WTC11 (cell line): ENCODE measurements around the gene KIF2A. TPM values are rescaled to one million over a fixed set of nuclear protein-coding genes. Genes with fewer than 3 reads are reported as not detected.
A peak's percentile ranks its signal among the peaks of the same experiment; 100 is the strongest.

Experiments used
- ATAC-seq: fragments of 200-7000 bp; cut with Tn5 transposase; 2 replicates; pipeline ENCODE4 v1.10.0; 2021; ENCODE audit warnings: mild to moderate bottlenecking, moderate library complexity
- CTCF ChIA-PET: fragments of 300-600 bp; sonication (Branson Sonifier 250); formaldehyde crosslinking; loops from one replicate; lab custom pipeline; 2021; ENCODE audit warnings: antibody characterized with exemption; lab: Charles Lee
- POLR2A ChIA-PET: fragments of 350-600 bp; sonication (Branson Sonifier 250); formaldehyde crosslinking; loops from one replicate; lab custom pipeline; 2021; ENCODE audit warnings: antibody characterized with exemption; lab: Charles Lee
- DNase-seq: peaks from one replicate; pipeline ENCODE4 v3.0.0; 2021; ENCODE audit warnings: low spot score
- H3K27ac Mint-ChIP-seq: 2 replicates; pipeline ENCODE4 v1.8.0; 2021; ENCODE audit warnings: mixed read lengths
- H3K27me3 Mint-ChIP-seq: 2 replicates; pipeline ENCODE4 v1.8.0; 2021; ENCODE audit warnings: low read depth, mild to moderate bottlenecking, moderate library complexity, mixed read lengths
- H3K36me3 Mint-ChIP-seq: 2 replicates; pipeline ENCODE4 v1.8.0; 2021; ENCODE audit warnings: mixed read lengths
- H3K4me1 Mint-ChIP-seq: 2 replicates; pipeline ENCODE4 v1.8.0; 2022; ENCODE audit warnings: mixed read lengths
- H3K4me3 Mint-ChIP-seq: 2 replicates; pipeline ENCODE4 v1.8.0; 2021; ENCODE audit warnings: mild to moderate bottlenecking, moderate library complexity, mixed read lengths
- H3K9me3 Mint-ChIP-seq: 2 replicates; pipeline ENCODE4 v1.8.0; 2021; ENCODE audit warnings: mixed read lengths
- ARID4B ChIP-seq: sonication (generic); formaldehyde crosslinking; IDR thresholded peaks from 2 replicates; pipeline ENCODE4 v1.8.0; 2023; ENCODE audit warnings: missing genetic modification reagents, mild to moderate bottlenecking, borderline replicate concordance
- ATF2 ChIP-seq: sonication (generic); formaldehyde crosslinking; IDR thresholded peaks from 2 replicates; pipeline ENCODE4 v1.8.1; 2022; ENCODE audit warnings: low read depth, missing genetic modification reagents, borderline replicate concordance
- CREM ChIP-seq: sonication (generic); formaldehyde crosslinking; IDR thresholded peaks from 2 replicates; pipeline ENCODE4 v1.8.1; 2022; ENCODE audit warnings: mild to moderate bottlenecking, missing genetic modification reagents, moderate library complexity
- ELF4 ChIP-seq: sonication (generic); formaldehyde crosslinking; IDR thresholded peaks from 2 replicates; pipeline ENCODE4 v1.8.1; 2022; ENCODE audit warnings: low read depth, mild to moderate bottlenecking, moderate library complexity, missing genetic modification reagents
- FOXJ3 ChIP-seq: sonication (generic); formaldehyde crosslinking; IDR thresholded peaks from 2 replicates; pipeline ENCODE4 v1.9.0; 2021; ENCODE audit warnings: missing genetic modification reagents, mild to moderate bottlenecking, borderline replicate concordance
- FOXP1 ChIP-seq: sonication (generic); formaldehyde crosslinking; IDR thresholded peaks from 2 replicates; pipeline ENCODE4 v1.8.0; 2022; ENCODE audit warnings: missing genetic modification reagents, mild to moderate bottlenecking, moderate library complexity, borderline replicate concordance
- GABPB1 ChIP-seq: sonication (generic); formaldehyde crosslinking; IDR thresholded peaks from 2 replicates; pipeline ENCODE4 v1.8.1; 2023; ENCODE audit warnings: mild to moderate bottlenecking, missing genetic modification reagents
- HMGA2 ChIP-seq: fragments of 250-450 bp; sonication (Bioruptor Pico); IDR thresholded peaks from 2 replicates; pipeline ENCODE4 v1.4.0; 2021; ENCODE audit warnings: mild to moderate bottlenecking, moderate library complexity
- HMGXB4 ChIP-seq: sonication (generic); formaldehyde crosslinking; IDR thresholded peaks from 2 replicates; pipeline ENCODE4 v1.8.1; 2023; ENCODE audit warnings: mild to moderate bottlenecking, moderate library complexity, missing genetic modification reagents
- IRF1 ChIP-seq: sonication (generic); formaldehyde crosslinking; IDR thresholded peaks from 2 replicates; pipeline ENCODE4 v1.8.0; 2023; ENCODE audit warnings: missing genetic modification reagents
- JUN ChIP-seq: sonication (generic); formaldehyde crosslinking; IDR thresholded peaks from 2 replicates; pipeline ENCODE4 v1.8.0; 2023; ENCODE audit warnings: mild to moderate bottlenecking, missing genetic modification reagents
- MLX ChIP-seq: sonication (generic); formaldehyde crosslinking; IDR thresholded peaks from 2 replicates; pipeline ENCODE4 v1.8.1; 2023; ENCODE audit warnings: mild to moderate bottlenecking, missing genetic modification reagents, moderate library complexity
- NR2C2 ChIP-seq: sonication (generic); formaldehyde crosslinking; IDR thresholded peaks from 2 replicates; pipeline ENCODE4 v1.8.0; 2022; ENCODE audit warnings: mild to moderate bottlenecking, missing genetic modification reagents
- PREB ChIP-seq: sonication (generic); formaldehyde crosslinking; IDR thresholded peaks from 2 replicates; pipeline ENCODE4 v1.8.1; 2022; ENCODE audit warnings: mild to moderate bottlenecking, missing genetic modification reagents, moderate library complexity, borderline replicate concordance
- USF1 ChIP-seq: sonication (generic); formaldehyde crosslinking; IDR thresholded peaks from 2 replicates; pipeline ENCODE4 v1.8.0; 2022; ENCODE audit warnings: mild to moderate bottlenecking, missing genetic modification reagents
- ZNF219 ChIP-seq: sonication (generic); formaldehyde crosslinking; IDR thresholded peaks from 2 replicates; pipeline ENCODE4 v1.8.0; 2023; ENCODE audit warnings: missing genetic modification reagents, mild to moderate bottlenecking, borderline replicate concordance
- ZNF263 ChIP-seq: sonication (generic); formaldehyde crosslinking; IDR thresholded peaks from 2 replicates; pipeline ENCODE4 v1.8.1; 2022; ENCODE audit warnings: low read depth, mild to moderate bottlenecking, moderate library complexity, missing genetic modification reagents
- ZNF416 ChIP-seq: fragments of 250-450 bp; sonication (Bioruptor Pico); IDR thresholded peaks from 2 replicates; pipeline ENCODE4 v1.9.0; 2021; ENCODE audit warnings: mild to moderate bottlenecking, inconsistent platforms
- ZNF671 ChIP-seq: fragments of 250-450 bp; sonication (Bioruptor Pico); IDR thresholded peaks from 2 replicates; pipeline ENCODE4 v1.8.0; 2021; ENCODE audit warnings: mild to moderate bottlenecking
- total RNA-seq: library from RNA; stranded (reverse); gene quantifications from 3 replicates; pipeline ENCODE4 v1.2.3, GENCODE V29; 2021

KIF2A gene
- total RNA-seq, 1 experiment from 2014 or later: 77.8 TPM

- Mint-ChIP-seq H3K27me3 (peaks cover 4% of the 10 kb centered on the region; the same call in 1 of the 2 replicates), H3K36me3 (peaks cover 12% of the 10 kb centered on the region), H3K9me3 (no peaks in the 10 kb centered on the region), H3K4me1 (peaks cover 37% of the 10 kb centered on the region), H3K4me3 (peak overlapping the region; percentile 63), H3K27ac (0 out of 2 replicates have a peak overlapping the region, but pooled peaks have one; percentile 60)
- ATAC-seq (no peak), DNase-seq (no peak)
- CTCF ChIA-PET: interaction anchor here (0.9 to 1.5 kb wide), 3 partner anchors 13 to 98 kb away, joined by 3 to 8 read pairs (median 6); partner anchors contain the start of gene DIMT1
- POLR2A ChIA-PET: interaction anchor here (1.1 to 1.5 kb wide), 2 partner anchors 99 to 974 kb away, joined by 3 to 13 read pairs; partner anchors contain the start of genes DIMT1 and ZSWIM6
- TF ChIP-seq ZNF219 (CRISPR knock-in tag) (no peak), FOXJ3 (CRISPR knock-in tag) (no peak), MLX (CRISPR knock-in tag) (no peak), PREB (CRISPR knock-in tag) (no peak), JUN (CRISPR knock-in tag) (no peak), NR2C2 (CRISPR knock-in tag) (no peak), HMGXB4 (no peak), ELF4 (CRISPR knock-in tag) (no peak), FOXP1 (no peak), ATF2 (CRISPR knock-in tag) (no peak), ZNF263 (no peak), GABPB1 (no peak), ZNF416 (no peak)
Observed at GRCh38 chr5:62305358-62305714, 670 bp upstream of the KIF2A start.

GRCh38 chr5:62306323-62306895 lies 403 bp downstream of the KIF2A start:
- Mint-ChIP-seq H3K27ac (peak overlapping the region; percentile 60; the same call in 1 of the 2 replicates), H3K36me3 (peaks cover 12% of the 10 kb centered on the region), H3K4me1 (peaks cover 47% of the 10 kb centered on the region), H3K4me3 (peak overlapping the region; percentile 93), H3K9me3 (no peaks in the 10 kb centered on the region), H3K27me3 (peaks cover 4% of the 10 kb centered on the region; the same call in 1 of the 2 replicates)
- ChIA-PET CTCF (interaction anchor here (0.9 to 1.5 kb wide), 3 partner anchors 15 to 97 kb away, joined by 3 to 8 read pairs (median 6); partner anchors contain the start of gene DIMT1), POLR2A (interaction anchor here (1.1 to 1.5 kb wide), 2 partner anchors 98 to 975 kb away, joined by 3 to 13 read pairs; partner anchors contain the start of genes DIMT1 and ZSWIM6)
- no peak for TF ChIP-seq ZNF671 (CRISPR knock-in tag)
- TF ChIP-seq CREM (CRISPR knock-in tag): no peak
- no peak for TF ChIP-seq HMGA2 (CRISPR knock-in tag)
- 0 out of 2 replicates have a peak, but pooled peaks have one; percentile 9 for TF ChIP-seq ARID4B
- TF ChIP-seq IRF1: peak; percentile 67; the same call in 1 of the 2 replicates
- 0 out of 2 replicates have a peak, but pooled peaks have one; percentile 10 for TF ChIP-seq USF1 (CRISPR knock-in tag)
- DNase-seq: no peak
- peak; percentile 35 for ATAC-seq
